HG03558 (cell line): ENCODE data around the gene HK1.

Experiments used
- ATAC-seq: cut with Tn5 transposase; IDR thresholded peaks from one replicate; pipeline ENCODE4 v1.9.1; 2021; ENCODE audit warnings: moderate number of reproducible peaks; ENCODE audit not compliant: unreplicated experiment; ENCODE audit errors: extremely low read depth

HK1 gene

DNA sequence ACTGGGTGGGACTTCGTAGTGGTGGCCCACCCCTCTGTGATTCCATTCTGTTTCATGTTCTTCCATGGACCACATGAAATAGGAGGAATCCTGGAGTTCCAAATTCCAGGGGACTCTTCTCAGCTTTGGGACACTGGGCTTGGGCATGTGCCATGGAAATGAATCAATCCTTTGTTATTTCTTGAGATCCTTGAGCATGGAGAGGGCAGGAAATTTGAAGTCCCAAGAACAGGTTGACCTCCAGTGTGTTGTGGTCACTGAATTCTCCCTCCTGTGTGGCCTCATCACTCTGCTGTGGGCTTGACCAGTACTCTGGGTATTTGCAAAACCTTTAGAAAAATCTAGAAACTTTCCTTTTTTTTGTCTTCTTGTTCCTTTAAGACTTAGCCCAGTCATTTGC is 115.7 kb downstream of the HK1 start:
- ATAC-seq, result no peak

DNA sequence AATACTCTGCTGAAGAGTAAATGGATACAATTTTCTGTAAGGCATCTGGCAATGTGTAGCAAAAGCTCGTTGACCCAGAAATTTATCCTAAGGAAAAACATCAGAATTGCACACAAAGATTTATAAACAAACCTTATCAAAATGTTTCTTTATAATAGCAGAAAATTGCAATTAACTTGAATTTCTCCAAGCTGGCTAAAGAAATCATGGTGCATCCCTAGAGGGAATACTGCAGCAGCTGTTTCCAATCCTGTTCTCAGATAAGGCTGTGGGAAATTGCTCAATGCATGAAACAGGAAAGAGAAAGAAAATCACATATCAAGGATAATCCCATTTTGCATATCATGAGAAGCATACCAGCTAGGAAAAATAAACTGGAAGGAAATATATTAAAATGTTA is 119.7 kb downstream of the HK1 start:
- no peak for ATAC-seq

DNA sequence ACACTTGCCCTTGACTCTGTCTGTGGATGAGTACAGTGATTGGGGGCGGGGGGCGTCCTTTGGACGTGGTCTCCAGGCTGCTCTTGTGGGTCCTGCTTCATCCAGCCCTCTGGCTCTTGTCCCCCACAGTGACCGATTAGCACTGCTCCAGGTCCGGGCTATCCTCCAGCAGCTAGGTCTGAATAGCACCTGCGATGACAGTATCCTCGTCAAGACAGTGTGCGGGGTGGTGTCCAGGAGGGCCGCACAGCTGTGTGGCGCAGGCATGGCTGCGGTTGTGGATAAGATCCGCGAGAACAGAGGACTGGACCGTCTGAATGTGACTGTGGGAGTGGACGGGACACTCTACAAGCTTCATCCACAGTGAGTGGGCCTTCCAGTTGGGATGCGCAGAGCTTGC is 120.2 kb downstream of the HK1 start:
- ATAC-seq, result no peak

DNA sequence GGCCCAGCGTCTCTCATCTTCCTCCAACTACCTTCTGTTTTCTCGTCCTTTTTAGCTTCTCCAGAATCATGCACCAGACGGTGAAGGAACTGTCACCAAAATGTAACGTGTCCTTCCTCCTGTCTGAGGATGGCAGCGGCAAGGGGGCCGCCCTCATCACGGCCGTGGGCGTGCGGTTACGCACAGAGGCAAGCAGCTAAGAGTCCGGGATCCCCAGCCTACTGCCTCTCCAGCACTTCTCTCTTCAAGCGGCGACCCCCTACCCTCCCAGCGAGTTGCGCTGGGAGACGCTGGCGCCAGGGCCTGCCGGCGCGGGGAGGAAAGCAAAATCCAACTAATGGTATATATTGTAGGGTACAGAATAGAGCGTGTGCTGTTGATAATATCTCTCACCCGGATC is 122.6 kb downstream of the HK1 start:
- ATAC-seq, result no peak

DNA sequence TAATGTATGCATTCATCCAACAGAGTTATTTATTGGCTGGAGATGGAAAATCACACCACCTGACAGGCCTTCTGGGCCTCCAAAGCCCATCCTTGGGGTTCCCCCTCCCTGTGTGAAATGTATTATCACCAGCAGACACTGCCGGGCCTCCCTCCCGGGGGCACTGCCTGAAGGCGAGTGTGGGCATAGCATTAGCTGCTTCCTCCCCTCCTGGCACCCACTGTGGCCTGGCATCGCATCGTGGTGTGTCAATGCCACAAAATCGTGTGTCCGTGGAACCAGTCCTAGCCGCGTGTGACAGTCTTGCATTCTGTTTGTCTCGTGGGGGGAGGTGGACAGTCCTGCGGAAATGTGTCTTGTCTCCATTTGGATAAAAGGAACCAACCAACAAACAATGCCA is 123.1 kb downstream of the HK1 start:
- ATAC-seq, result no peak

DNA sequence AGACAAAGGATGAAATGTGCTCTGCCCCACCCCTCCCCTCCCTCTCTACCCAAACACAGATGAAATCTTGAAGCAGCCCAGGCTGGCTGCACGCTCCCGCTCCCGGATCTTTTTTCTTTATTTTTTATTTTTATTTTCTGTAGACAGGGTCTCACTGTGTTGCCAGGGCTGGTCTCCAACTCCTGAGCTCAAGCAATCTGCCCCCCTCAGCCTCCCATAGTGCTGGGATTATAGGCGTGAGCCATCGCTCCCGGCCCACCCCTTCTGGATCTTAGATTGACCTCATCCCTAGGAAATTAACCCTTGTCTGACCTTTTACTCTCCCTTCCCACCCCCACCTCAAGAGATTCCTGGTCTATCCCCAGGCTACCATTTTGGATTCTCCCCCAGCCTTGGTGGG is 124.1 kb downstream of the HK1 start:
- no peak for ATAC-seq

DNA sequence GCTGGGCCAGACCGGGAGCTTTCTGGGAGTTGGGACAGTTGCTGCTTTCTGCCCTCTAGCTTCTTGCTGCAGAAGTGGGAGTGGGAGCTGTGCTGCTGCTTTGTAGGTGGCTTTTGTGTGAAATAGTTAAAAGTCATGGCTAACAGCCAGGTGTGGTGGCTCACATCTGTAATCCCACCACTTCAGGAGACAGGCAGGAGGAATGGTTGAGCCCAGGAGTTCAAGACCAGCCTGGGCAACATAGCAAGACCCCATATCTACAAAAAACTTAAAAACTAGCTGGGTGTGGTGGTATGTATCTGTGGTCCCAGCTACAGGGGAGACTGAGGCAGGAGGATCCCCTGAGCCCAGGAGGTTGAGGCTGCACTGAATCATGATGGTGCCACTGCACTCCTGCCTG is 124.8 kb downstream of the HK1 start:
- no peak for ATAC-seq

DNA sequence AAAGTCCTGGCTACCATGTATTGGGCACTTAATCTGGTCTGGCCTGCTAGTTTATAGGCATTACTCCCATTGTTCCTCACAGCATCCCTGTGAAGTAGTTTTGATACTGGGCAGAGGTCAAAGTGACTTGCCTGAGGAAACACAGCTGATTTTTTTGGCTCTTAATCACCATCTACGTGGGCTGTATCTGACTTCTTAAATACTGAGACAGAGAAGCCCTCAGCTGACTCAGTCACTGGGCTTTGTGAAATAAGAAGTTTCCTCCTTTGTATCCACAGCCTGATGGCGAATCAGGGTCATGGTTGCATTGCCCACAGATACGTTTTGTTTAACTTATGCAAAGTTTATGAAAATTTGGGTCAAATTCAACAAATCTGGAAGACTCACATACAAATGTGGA is 125.2 kb downstream of the HK1 start:
- no peak for ATAC-seq

DNA sequence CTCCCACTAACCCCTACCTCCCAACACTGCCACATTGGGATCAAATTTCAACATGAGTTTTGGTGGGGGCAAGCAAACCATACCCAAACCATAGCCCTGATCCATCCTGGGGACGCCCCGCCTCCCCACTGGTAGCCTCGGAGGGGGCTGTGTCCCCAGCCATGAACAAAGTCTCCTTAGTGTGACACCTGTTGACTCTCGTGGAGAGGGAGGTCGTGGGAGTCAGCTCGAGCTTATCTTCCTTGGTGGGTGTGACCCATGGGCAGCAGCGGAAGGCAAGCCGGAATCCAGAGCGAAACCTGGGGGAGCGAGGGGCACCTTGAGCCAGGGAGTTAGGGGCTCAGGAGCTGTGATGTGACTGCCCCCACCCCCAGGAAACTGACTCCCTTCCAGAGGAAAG is 126.5 kb downstream of the HK1 start:
- no peak for ATAC-seq

DNA sequence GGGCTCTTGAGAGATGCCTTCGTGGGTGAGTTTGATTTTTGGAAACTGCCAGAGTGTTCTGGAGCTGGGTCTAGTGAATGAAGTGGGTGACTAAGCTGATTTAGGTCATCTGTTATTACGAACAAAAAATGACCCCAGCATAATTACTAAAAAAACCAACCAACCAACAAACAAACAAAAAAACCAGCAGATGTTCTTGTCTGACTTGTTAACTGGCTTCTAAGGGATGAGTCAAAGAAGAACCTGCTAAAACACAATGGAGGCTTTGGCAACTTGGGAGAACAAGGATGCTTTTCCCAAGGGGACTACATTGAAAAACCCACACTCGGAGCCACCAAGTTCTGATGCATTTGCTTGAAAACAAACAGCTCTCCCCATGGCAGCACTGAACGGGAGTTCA is 126.9 kb downstream of the HK1 start:
- no peak for ATAC-seq

DNA sequence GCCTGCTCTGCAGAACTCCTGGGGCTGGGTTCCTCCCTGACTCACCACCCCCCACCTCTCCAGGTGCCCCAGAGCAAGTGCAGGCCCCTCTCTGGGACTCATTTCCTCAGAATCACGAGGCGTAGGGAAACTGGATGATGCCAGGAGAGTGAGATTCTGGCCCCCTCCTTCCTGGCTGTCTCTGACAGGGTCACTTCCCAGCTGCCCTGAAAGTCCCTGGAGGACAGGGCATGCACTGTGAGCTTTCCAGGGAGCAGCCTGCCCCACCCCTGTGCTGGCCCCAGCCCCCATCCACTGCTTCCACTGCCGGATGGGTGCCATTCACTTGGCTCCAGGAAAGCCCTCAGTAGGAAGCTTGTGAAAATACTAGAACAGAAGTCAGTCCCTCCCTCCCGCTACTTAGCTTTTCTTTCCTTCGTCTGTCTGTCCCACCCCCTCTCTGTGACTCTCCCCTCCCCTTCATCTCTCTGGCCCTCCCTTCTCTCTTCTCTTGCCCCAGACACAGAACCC is 128.1 kb downstream of the HK1 start:
- ATAC-seq, result no peak

DNA sequence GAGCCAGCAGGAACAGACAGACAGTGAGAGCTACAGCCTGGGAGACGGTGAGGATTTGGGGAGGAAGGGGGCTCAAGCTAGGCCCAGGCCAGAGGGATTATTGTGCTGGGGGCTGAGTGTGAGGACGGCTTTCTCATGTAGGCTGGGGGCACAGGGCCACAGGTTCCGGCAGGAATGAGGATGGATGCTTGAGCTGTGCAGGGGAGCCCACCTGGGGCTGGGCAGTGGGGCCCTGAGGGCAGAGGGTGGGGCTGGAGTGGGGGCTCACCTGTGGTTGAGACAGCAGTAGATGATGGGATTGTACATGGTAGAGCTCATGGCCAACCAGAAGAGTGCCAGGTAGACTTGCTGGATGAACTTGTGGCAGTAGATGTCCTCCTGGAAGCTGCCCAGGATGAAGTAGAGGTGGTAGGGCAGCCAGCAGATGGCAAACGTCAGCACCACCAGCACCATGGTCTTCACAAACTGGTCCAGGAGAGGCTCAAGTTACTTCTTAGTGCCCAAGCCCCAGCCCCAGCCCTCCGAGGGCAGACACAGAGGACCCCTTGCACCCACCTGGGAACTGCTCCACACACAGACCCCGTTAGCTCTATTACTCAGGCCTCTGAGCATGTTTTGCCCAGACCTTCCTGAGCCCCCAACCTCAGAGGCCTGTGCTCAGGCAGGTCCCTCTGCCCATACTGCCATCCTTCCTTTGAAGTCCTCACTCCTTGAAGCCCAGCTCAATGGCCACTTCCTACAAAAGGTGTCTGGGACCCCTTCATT is 128.7 kb downstream of the HK1 start:
- ATAC-seq, result no peak

DNA sequence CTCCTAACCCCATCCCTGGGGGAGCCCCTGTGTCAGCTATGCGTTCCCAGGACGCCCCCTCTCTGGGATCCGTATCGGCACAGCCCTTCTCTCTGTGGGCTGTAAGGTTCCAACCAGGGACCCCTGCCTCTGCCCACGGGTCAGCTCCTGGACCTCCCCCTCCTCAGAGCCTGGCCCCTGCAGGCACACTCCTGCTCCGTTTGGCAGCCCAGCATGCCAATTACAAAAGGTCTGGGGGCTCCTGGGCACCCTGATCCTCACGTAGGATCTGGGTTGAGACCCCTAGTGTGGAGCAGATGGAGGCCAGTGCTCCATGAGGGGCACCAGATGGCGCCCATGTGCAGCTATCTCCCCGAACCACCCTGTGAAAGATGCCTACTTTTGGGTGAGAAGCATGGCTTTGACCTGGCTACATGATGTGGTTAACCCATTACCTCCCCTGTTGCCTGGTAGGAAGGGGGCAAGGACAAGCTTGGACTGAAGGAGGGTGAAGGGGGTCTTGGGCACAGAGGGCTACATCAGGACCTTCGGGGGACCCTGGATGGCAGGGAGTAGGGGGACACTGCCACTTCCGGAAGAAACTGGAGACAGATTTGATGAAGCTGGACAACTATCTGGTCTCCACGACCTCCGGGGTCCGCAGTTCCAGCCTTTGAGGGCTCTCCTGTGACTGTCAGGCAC is 129.5 kb downstream of the HK1 start:
- ATAC-seq, result no peak

DNA sequence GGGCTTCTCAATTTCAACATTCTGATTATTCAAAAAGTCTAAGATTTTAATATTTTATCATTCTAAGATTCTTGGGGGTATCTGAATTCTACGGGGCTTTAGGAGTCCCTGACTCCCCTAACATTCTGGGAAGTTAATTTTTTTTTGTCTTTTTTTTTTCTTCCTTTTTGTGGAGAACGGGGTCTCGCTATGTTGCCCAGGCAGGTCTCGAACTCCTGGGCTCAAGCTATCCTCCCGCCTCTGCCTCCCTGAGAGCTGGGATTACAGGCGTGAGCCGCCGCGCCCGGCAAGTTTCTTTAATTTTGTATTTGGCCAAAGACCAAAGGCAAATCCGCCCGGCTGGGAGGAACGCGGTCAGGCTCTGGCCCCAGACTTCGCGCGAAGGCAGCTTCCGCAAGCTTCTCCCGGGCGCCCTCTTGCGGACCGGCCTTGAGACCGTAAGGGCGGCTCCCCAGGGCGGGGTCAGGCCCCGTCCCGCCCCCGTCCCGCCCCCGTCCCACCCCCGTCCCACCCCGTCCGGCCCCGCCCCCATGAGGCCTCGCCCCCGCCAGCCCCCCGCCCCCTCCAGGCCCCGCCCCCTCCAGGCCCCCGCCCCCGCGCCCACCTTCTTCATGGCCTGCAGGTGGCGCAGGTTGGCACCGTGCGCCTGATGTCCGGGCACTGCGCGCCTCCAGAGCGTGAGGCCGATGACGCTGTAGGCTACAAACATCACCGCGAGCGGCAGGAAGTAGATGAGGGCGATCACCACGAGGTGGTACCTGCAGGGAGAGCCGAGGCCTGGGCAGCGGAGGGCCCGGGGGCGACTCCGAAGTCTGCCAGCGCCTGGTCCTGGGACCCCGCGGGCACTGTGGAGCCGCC is 130.3 kb downstream of the HK1 start:
- peak; percentile 72 for ATAC-seq

DNA sequence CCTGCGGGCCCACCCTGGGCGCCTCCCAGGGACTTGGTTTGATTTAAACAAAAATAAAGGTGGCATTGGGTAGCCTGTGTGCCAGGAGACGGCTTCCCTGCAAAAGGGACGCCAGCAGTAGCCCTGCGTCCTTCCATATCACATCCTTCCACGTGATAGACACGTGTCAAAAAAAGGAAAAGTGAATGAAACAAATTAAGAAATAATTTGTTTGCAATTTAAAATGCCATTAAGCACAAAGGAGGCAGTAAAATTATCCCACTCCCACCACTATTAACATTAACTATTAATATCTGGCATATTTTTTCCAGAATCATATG is 130.8 kb downstream of the HK1 start:
- ATAC-seq, result no peak

DNA sequence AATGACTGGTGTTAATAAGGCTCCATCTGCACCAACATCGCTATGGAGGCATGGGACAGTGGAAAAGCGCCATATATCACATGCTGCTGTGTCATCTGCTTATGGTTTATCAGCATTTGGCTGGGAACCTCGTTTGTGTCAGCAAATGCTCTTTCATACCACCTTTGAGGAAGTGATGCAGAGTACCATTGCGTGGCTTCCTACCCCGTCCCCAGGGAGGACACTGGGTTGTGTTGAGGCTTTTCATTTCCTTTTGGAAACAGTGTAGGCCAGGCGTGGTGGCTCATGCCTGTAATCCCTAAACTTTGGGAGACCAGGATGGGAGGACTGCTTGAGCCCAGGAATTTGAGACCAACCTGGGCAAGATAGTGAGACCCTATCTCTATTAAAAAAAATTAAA is 131.7 kb downstream of the HK1 start:
- no peak for ATAC-seq

DNA sequence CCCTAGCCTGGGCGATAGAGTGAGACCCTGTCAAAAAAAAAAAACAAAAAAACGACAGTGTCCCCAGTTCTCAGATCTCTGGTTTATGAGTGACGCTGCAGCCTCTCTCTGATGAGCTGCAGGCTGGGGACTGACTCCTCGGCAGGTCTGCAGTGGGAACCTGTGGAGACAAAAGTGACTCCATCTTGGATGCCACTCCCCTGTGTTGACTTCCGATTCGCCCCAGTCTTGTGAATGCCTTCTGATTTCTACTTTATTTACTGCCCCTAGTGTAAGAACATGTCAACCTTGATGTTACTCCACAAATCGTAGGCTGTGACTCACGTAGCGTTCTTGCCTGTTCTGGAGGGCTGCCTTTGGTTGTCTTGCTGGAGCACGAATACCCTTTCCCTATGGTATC is 132.2 kb downstream of the HK1 start:
- no peak for ATAC-seq

DNA sequence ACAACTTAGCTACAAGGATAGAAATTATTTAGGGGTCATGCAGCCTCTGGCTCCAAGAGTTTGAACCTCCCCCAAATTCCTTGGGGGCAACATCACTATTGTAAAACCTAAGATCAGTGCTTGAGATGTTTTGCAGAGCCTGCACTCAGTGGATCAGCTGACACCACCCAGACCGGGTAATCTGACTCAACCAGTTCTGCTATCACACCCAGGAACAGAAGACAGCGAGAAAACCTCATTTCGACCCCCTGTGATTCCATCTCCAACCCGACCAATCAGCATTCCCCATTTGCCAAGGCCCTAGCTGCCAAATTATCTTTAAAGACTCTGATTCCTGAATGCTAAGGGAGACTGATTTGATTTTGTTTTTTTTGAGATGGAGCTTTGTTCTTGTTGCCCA is 133.2 kb downstream of the HK1 start:
- no peak for ATAC-seq

DNA sequence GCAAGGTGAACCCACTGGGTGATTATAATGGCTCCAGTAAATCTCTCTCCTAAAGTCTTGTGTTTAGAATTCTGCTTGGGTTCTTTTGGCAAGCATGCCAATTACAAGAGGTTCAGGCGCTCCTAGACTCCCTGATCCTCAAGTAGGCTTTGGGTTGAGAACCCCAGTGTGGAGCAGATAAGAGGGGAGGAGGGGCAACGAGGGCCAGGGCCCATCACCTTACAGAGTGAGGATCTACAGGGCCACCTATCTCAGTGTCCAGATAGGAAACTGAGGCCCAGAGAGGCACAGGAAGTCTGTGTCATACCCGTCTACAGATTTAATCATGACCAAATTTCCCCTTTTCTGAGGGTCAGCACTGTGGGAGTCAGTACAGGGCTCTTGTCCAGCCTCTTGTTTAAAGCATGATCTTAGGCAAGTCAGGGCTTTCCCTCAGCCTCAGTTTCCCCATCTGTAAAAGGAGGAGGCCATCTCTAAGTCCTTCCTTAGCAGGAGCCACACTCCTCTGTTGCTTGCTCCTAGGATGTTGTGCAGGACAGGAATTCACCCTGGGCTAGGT is 134.0 kb downstream of the HK1 start:
- no peak for ATAC-seq

DNA sequence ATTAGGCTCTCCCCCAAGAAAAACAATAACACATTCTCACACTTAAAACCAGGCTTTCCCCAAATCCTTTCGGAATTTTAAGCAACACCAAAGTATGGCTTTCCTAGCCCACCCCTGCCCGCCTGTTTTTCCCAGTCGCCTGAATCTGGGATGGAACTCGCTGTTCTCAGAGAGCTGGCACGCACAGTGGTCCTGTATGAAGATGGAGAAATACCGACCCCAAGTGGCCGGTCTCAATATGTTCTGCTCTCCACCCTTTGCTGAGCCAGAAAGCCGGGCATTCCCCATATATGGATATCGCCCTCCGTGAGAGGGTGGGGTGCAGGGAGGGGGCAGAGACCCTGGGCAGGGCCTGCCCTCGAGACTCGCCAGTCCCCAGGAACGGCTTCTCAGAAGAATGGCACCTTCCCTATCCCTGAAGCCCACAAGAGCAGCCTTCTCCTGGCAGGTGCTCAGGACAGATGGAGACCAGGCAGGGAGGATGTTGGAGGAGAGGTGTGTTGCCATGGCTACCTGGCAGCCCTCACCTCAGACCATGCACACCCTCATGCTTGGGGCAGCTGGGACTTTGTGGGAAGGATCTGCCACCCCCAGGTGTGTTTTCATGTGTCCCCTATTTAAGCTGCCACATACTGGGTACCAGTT is 135.0 kb downstream of the HK1 start:
- no peak for ATAC-seq
